Stimulated activated CD4-positive, alpha-beta T cell treated with anti-CD3 and anti-CD28 coated beads, Interleukin-1b, Interleukin-23, amount 100 ng/mL, for 24 hours (primary cell): ENCODE results near the gene TTC36.
A peak's percentile ranks its signal among the peaks of the same experiment; 100 is the strongest.
"Not testable (repeated sequence)": the region's sequence is repeated elsewhere in the genome, so short reads cannot be mapped to it uniquely, and the experiment has no call there.

Experiments used
- DNase-seq, 4 experiments: peaks; one replicate each; pipeline ENCODE4 v3.0.0-alpha.2; 2020; ENCODE audit warnings: low read depth in 4 of 4, low spot score in 1 of 4

Gene TTC36

DNA sequence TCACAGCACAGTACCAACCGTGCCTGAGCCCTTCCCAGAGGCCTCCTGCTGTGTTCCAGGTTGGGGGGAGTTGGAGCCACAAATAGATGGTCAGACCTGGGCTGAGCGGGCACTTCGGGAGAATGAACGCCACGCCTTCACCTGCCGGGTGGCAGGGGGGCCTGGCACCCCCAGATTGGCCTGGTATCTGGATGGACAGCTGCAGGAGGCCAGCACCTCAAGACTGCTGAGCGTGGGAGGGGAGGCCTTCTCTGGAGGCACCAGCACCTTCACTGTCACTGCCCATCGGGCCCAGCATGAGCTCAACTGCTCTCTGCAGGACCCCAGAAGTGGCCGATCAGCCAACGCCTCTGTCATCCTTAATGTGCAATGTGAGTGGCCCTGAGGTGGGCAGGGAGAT lies 4.8 kb downstream of the TTC36 start:
- DNase-seq = no peak

DNA sequence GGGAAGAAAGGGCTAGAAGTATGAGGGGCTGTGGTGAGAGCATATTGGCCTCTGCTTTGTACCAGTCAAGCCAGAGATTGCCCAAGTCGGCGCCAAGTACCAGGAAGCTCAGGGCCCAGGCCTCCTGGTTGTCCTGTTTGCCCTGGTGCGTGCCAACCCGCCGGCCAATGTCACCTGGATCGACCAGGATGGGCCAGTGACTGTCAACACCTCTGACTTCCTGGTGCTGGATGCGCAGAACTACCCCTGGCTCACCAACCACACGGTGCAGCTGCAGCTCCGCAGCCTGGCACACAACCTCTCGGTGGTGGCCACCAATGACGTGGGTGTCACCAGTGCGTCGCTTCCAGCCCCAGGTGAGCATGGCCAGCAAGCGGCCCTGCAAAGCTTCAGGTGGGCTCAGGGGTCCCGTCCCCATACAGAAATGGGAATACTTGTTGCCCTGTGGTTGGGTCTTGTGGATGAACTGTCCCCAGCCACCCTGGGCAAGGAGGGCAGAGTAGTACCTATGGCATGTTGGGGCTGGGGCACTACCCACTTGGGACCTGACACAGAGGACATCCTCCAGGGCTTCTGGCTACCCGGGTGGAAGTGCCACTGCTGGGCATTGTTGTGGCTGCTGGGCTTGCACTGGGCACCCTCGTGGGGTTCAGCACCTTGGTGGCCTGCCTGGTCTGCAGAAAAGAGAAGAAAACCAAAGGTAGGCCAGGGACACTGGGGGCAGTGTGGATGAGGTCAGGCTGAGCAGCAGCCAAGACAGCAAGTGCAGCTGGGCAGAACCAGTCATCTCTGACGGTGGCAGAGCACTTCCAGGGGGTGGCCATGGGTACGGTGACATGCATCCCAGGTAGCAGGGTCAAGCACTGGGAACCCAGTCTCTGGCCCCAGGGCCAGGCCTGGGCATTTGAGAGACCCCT lies 5.8 kb downstream of the TTC36 start:
- DNase-seq = no peak

- no peak for DNase-seq
Observed at GRCh38 chr11:118533769-118534729, 6.8 kb downstream of the TTC36 start.

- no peak for DNase-seq
Observed at GRCh38 chr11:118535261-118535660, 8.0 kb downstream of the TTC36 start.

- DNase-seq = no peak
Observed at GRCh38 chr11:118536726-118537125, 9.5 kb downstream of the TTC36 start.

GRCh38 chr11:118537409-118537980 lies 10.2 kb downstream of the TTC36 start:
- no peak for DNase-seq

DNA sequence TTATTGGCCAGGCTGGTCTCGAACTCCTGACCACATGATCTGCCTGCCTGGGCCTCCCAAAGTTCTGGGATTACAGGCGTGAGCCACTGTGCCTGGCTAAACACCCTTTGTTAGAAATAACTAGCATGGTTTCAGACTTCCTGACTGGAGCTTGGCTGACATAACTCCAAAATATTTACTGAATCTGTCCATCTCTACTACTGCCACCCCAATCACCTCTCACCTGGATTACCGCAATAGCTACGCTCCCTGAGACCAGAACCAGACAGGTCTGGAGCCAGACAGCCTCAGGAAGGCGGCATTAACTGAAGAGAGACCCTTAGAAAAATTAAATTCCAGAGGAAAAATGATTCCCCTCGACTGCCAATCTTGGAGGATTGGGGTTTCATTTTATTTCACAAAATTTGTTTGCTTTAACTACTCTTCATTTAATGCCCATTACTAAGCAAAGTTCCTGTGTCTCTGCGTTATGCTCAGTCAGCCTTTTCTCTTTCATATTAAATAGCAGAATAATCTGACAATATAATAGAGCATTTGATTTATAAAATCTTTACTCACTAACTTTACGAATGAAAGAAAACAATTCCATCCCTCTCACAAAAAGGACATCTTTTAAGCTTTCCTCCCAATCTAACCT lies 16.9 kb downstream of the TTC36 start:
- DNase-seq = no peak

GRCh38 chr11:118544647-118545010 lies 17.4 kb downstream of the TTC36 start:
- DNase-seq = no peak

- no peak for DNase-seq
Observed at GRCh38 chr11:118545533-118545932, 18.3 kb downstream of the TTC36 start.

GRCh38 chr11:118547132-118547531 lies 19.9 kb downstream of the TTC36 start:
- no peak for DNase-seq

DNA sequence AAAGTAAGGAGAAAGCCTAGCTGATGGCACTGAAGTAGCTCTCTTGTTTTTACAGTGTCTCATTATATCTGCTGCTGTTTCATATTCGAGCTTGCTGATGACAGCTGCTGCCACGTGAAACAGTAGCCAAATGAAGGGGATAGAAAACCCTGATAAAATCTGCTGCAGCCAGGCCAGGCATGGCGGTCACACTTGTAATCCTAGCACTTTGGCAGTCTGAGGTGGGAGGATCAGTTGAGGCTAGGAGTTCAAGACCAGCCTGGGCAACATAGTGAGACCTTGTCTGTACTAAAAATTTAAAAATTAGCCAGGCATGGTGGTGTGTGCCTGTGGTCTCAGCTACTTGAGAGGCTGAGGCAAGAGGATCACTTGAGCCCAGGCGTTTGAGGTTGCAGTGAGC lies 25.1 kb downstream of the TTC36 start:
- DNase-seq = no peak

GRCh38 chr11:118560806-118561205 lies 33.5 kb downstream of the TTC36 start:
- no peak for DNase-seq

GRCh38 chr11:118565051-118565450 lies 37.8 kb downstream of the TTC36 start:
- no peak for DNase-seq

DNA sequence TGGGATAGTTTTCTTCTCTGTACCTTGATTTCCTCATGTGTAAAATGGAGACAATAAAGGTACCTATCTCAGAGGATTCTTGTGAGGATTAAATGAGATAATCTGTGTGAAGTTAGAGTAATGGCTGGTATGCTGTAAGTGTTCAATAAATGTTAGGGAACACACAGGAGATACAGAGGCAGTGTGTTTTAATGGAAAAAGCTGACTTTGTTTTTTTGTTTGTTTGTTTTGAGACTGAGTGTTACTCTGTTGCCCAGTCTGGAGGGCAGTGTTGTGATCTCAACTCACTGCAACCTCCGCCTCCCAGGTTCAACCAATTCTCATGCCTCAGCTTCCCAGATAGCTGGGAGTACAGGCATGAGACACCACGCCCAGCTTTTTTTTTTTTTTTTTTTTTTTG lies 42.4 kb downstream of the TTC36 start:
- DNase-seq = no peak

GRCh38 chr11:118570787-118571186 lies 43.5 kb downstream of the TTC36 start:
- no peak for DNase-seq

GRCh38 chr11:118571701-118572060 lies 44.4 kb downstream of the TTC36 start:
- not testable (repeated sequence) for DNase-seq

- peak; percentile 49 to 68 (median 57) for DNase-seq
Observed at GRCh38 chr11:118572061-118572980, 45.0 kb downstream of the TTC36 start, which contains the start of gene ARCN1. Gene ARCN1 (plus strand): TSS chr11:118572409. CDS start chr11:118572548, 139 bp downstream.

DNA sequence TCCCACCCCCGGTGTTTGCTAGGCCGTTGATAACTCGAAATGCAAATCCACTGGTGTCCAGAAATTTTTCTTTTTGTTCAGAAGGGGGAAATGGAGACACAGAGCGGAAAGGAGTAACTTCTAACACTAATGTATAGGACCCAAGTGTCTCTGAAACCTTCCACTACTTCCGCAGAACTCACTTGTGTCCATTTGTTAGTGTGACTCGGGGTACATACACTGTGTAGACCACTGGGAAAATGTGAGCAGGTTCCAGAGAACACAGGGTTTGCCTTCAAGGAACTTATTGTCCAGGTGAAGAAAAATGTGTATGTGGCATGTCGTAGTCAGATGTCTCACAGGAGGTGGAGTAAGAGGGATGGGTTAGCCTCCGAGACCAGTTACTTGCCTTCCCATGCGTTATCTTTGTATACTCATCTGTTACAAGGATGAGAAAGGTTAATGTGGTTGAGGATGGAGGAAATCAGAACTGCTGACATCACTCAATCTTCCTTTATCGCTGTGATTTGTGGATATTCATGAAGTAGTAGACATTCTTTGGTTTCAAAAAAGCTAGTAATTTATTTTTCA lies 45.8 kb downstream of the TTC36 start:
- peak in 1 of 4 experiments; percentile 22 for DNase-seq

DNA sequence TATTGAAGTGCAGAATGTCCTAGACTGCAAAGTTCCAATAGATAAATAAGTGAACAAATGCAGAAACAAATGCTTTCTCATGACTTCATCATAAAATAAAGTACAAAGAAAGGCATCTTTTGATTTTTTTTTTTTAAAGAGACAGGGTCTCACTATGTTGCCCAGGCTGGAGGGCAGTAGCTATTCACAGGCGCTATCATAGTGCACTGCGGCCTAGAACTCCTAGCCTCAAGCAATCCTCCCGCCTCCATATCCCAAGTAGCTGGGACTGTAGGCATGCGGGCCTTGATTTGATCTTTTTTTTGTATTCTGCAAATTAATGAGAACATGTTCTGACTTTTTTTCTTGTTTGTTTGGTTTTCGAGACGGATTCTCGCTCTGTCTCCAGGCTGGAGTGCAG lies 47.4 kb downstream of the TTC36 start:
- DNase-seq = no peak

DNA sequence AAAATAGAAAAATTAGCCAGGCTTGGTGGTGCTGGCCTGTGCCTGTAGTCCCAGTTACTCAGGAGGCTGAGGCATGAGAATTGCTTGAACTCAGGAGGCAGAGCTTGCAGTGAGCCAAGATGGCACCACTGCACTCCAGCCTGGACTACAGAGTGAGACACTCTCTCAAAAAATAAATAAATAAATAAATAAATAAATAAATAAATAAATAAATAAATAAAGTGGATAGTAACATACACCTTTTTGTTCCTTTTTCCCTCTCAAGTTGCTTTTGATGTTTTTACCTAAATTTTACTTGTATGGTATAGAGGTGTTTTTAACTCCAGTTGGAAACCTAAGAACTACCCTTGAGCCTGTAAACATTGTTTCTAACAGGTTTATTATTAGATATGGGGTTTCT lies 50.7 kb downstream of the TTC36 start:
- DNase-seq = not testable (repeated sequence)
